Ovary (tissue), 3 donors: ENCODE measurements around the gene SCGN.

Source experiments
- POLR2A ChIP-seq: fragments of 450-650 bp; IDR thresholded peaks from one replicate; pipeline ENCODE4 v1.6.1; 2017; ENCODE audit warnings: antibody characterized with exemption, mild to moderate bottlenecking, moderate library complexity
- TF ChIP-seq, protein P1 (sequence below), 3 donors: fragments of 450-650 bp in 2 of 3; fragments of 200-600 bp in 1 of 3; IDR thresholded peaks; one replicate each; pipeline versions ENCODE4 v1.5.1 to v1.8.0; 2016 to 2022; ENCODE audit warnings: antibody characterized with exemption in 3 of 3, mild to moderate bottlenecking in 1 of 3
- donor health status: DM: no; HTN: no; CAD: no.

DNA sequence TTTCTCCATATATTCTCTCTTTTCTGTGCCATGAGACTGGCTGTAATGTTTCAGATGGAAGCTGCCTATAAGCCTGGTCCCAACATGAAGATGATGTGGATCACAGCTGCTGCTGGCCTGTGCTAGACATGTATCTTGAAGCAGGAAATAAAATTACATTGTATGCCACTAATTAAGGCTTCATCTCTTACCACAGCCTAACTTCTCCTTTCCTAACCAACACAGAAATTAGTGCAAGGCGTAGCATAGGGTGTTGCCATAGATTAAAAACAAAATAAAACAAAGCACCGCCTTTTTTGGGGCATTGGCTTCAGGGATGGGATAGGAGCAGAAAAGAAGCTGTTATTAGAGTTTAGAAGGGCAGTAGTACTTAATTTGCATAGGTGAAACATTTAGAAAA is 97.8 kb downstream of the SCGN start:
- TF ChIP-seq, protein P1, sequence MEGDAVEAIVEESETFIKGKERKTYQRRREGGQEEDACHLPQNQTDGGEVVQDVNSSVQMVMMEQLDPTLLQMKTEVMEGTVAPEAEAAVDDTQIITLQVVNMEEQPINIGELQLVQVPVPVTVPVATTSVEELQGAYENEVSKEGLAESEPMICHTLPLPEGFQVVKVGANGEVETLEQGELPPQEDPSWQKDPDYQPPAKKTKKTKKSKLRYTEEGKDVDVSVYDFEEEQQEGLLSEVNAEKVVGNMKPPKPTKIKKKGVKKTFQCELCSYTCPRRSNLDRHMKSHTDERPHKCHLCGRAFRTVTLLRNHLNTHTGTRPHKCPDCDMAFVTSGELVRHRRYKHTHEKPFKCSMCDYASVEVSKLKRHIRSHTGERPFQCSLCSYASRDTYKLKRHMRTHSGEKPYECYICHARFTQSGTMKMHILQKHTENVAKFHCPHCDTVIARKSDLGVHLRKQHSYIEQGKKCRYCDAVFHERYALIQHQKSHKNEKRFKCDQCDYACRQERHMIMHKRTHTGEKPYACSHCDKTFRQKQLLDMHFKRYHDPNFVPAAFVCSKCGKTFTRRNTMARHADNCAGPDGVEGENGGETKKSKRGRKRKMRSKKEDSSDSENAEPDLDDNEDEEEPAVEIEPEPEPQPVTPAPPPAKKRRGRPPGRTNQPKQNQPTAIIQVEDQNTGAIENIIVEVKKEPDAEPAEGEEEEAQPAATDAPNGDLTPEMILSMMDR (IDR thresholded peaks at IDR 0.05) = no peak
- TF ChIP-seq POLR2A = no peak
